HL-60 (cell line): Measurements from ENCODE around the gene GPR161.

Experiments used
- DNase-seq, 2 experiments: peaks; one replicate each; pipeline ENCODE4 v3.0.0-alpha.2; 2010 to 2020; ENCODE audit warnings: low read depth in 1 of 2, low spot score in 1 of 2
- H3K27ac ChIP-seq: fragments of 250-450 bp; sonication (Bioruptor Pico); replicated peaks from 2 replicates; pipeline ENCODE4 v1.5.1; 2020; ENCODE audit warnings: mild to moderate bottlenecking, moderate library complexity
- H3K27me3 ChIP-seq: fragments of 250-450 bp; sonication (Bioruptor Pico); 2 replicates; pipeline ENCODE4 v1.5.1; 2021; ENCODE audit warnings: mild to moderate bottlenecking, moderate library complexity; ENCODE audit not compliant: insufficient read depth, poor library complexity, severe bottlenecking
- H3K4me3 ChIP-seq: replicated peaks from 2 replicates; pipeline ENCODE4 v1.5.1; 2011; ENCODE audit warnings: mild to moderate bottlenecking, control low read depth, low read length; ENCODE audit not compliant: insufficient read depth
- CTCF ChIP-seq: IDR thresholded peaks from one replicate; pipeline ENCODE4 v1.5.1; 2011; ENCODE audit warnings: low read length, control low read depth, inconsistent platforms; ENCODE audit not compliant: insufficient read depth
- GABPA ChIP-seq: IDR thresholded peaks from 2 replicates; pipeline ENCODE4 v1.6.1; 2012; ENCODE audit warnings: low read depth
- POLR2AphosphoS5 ChIP-seq: IDR thresholded peaks from 2 replicates; pipeline ENCODE4 v1.6.1; 2012; ENCODE audit warnings: low read depth
- REST ChIP-seq: IDR thresholded peaks from 2 replicates; pipeline ENCODE4 v1.6.1; 2012; ENCODE audit warnings: low read depth; ENCODE audit not compliant: insufficient replicate concordance
- SPI1 ChIP-seq: IDR thresholded peaks from 2 replicates; pipeline ENCODE4 v1.6.1; 2012; ENCODE audit warnings: low read depth, mild to moderate bottlenecking, borderline replicate concordance

The GPR161 gene

DNA sequence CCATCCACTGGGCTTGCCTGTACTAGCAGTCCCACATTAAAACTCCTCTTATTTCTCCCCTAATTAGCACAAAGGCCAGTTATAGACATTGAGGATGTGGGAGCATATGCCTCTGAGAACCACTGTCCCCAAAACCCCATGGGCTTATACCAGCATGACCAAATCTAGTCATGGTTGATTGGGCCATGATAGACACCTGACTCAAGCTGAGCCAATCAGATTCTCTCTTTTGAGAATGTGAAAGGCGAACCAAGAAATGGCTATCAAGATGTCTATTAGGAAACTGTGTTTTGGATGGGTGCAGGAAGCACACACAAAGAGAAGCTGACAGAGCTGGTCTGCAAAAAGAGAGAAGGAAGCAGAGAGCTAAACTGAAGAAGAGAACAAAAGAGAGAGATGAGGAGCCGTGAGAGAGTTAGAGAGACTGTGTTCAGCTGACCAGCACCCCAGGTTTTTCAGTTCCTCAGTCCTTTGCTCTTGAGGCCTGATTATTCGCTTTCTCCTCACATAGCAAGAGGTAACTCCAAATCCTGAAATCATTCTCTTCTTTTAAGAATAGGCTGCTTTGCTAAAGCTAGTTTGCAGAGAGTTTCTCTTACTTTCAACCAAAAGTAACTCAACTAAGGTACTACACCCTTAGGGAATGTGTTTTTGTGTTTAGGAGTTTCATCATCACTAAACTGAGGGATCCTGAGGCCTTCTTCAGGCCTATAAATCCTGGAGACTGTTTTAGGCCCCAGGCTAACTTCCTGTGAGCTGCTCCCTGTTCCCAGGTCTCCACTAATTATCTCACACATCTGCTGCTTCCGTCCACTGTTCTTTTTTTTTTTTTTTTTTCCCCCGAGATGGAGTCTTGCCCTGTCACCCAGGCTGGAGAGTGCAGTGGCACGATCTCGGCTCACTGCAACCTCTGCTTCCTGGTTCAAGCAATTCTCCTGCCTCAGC, 34.1 kb upstream of the GPR161 start:
- Histone ChIP-seq H3K4me3 (no peak overlapping the region), H3K27me3 (no peaks in the 10 kb centered on the region), H3K27ac (no peak overlapping the region)
- DNase-seq, result no peak
- TF ChIP-seq GABPA (no peak), SPI1 (no peak), CTCF (no peak), REST (no peak), POLR2AphosphoS5 (no peak)

DNA sequence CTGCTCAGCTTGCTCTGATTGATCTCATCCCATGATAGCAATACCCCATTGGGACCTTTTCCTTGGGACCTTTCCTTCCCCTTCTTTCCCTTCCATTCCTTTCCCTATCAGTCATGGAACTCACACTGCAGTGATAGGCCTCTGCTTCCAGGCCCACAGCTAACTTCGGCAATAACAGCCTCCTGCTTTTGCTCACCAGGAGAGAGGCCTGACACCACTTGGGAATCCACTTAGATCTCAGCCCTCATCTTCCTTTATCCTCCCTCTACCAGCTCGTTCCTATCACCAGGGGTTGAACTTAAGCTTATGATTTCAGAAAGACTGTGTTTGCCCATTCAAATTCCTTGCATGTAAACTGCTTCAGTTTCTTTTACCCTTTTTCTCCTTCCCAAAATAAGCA, 31.1 kb upstream of the GPR161 start:
- TF ChIP-seq GABPA (no peak), REST (no peak)
- no peak for DNase-seq

GRCh38 chr1:168164771-168165170, 28.0 kb upstream of the GPR161 start:
- no peak for TF ChIP-seq SPI1
- no peak for TF ChIP-seq REST
- TF ChIP-seq CTCF, result no peak
- DNase-seq, result no peak
- Histone ChIP-seq H3K27ac (no peak overlapping the region), H3K27me3 (no peaks in the 10 kb centered on the region), H3K4me3 (no peak overlapping the region)

More for the DNA sequence above, 31.1 kb upstream of the GPR161 start:
- no peak overlapping the region for H3K4me3 ChIP-seq
- H3K27ac ChIP-seq, result no peak overlapping the region
- no peaks in the 10 kb centered on the region for H3K27me3 ChIP-seq
